ENCODE data around the gene SLC16A13. TPM values are rescaled to one million over a fixed set of nuclear protein-coding genes. Genes with fewer than 3 reads are reported as not detected.
A peak's percentile ranks its signal among the peaks of the same experiment; 100 is the strongest.

Gene SLC16A13
- total and polyA plus RNA-seq, 7 experiments from 2014 or later: 1.8 to 20.9 (median 4.4) TPM

GRCh38 chr17:7070712-7071111 is 34.9 kb downstream of the SLC16A13 start:
- H3K36me3 Mint-ChIP-seq: peaks cover 0 to 20% (median 12%) of the 10 kb centered on the region in 5 donors
- H3K9me3 Mint-ChIP-seq: peaks cover 9 to 31% (median 15%) of the 10 kb centered on the region in 11 donors
- Histone ChIP-seq H3K4me1 (ENCODE audit: control insufficient read depth in 2 of 2, insufficient read depth in 2 of 2, low read length in 2 of 2) (no peaks in the 10 kb centered on the region), H3K9me3 (ENCODE audit: control insufficient read depth in 2 of 3, low read length in 3 of 3) (peaks cover 0 to 8% (median 0%) of the 10 kb centered on the region in 3 experiments), H3K27me3 (ENCODE audit: control insufficient read depth in 2 of 2, insufficient read depth in 2 of 2, low read length in 2 of 2) (no peaks in the 10 kb centered on the region), H3K4me3 (ENCODE audit: low read length) (no peak overlapping the region), H3K27ac (ENCODE audit: low read depth, low read length) (no peak overlapping the region), H3K36me3 (ENCODE audit: control insufficient read depth in 2 of 3, insufficient read depth in 3 of 3, low read length in 3 of 3) (no peaks in the 10 kb centered on the region)
- peaks cover 0 to 17% (median 0%) of the 10 kb centered on the region in 5 donors for H3K27me3 Mint-ChIP-seq
- intact Hi-C loops (cut with micrococcal nuclease): no loop called here
- ATAC-seq (no peak), DNase-seq (no peak)
- no peak overlapping the region for H3K4me3 Mint-ChIP-seq
- ChIA-PET CTCF (no interaction called here), POLR2A (no interaction called here)
- peaks cover 0 to 3% (median 0%) of the 10 kb centered on the region in 7 donors for H3K4me1 Mint-ChIP-seq
- H3K27ac Mint-ChIP-seq: no peak overlapping the region

- ATAC-seq: no peak
- H3K4me1 Mint-ChIP-seq: no peaks in the 10 kb centered on the region
- H3K27me3 Mint-ChIP-seq: peaks cover 0 to 17% (median 0%) of the 10 kb centered on the region in 5 donors
- ChIA-PET CTCF (no interaction called here), POLR2A (no interaction called here)
- H3K27ac Mint-ChIP-seq: no peak overlapping the region
- intact Hi-C loops (cut with micrococcal nuclease): no loop called here
- no peaks in the 10 kb centered on the region for H3K4me1 ChIP-seq (ENCODE audit: control insufficient read depth in 2 of 2, insufficient read depth in 2 of 2, low read length in 2 of 2)
- H3K36me3 Mint-ChIP-seq: peaks cover 0 to 16% (median 10%) of the 10 kb centered on the region in 5 donors
- peaks cover 0 to 8% (median 0%) of the 10 kb centered on the region in 3 experiments for H3K9me3 ChIP-seq (ENCODE audit: control insufficient read depth in 2 of 3, low read length in 3 of 3)
- DNase-seq: no peak
- no peak overlapping the region for H3K27ac ChIP-seq (ENCODE audit: low read depth, low read length)
- H3K9me3 Mint-ChIP-seq: peaks cover 9 to 20% (median 12%) of the 10 kb centered on the region in 11 donors
- no peaks in the 10 kb centered on the region for H3K27me3 ChIP-seq (ENCODE audit: control insufficient read depth in 2 of 2, insufficient read depth in 2 of 2, low read length in 2 of 2)
- H3K36me3 ChIP-seq (ENCODE audit: control insufficient read depth in 2 of 3, insufficient read depth in 3 of 3, low read length in 3 of 3): no peaks in the 10 kb centered on the region
- no peak overlapping the region for H3K4me3 ChIP-seq (ENCODE audit: low read length)
- H3K4me3 Mint-ChIP-seq: no peak overlapping the region
Observed at GRCh38 chr17:7072406-7072805, 36.6 kb downstream of the SLC16A13 start.

GRCh38 chr17:7074931-7075330 is 39.1 kb downstream of the SLC16A13 start:
- ChIA-PET POLR2A (no interaction called here), CTCF (interaction anchor here (1.2 kb wide), 1 partner anchor 62 kb away, joined by 3 read pairs; no protein-coding TSS in a partner anchor)
- DNase-seq (no peak), ATAC-seq (no peak)
- H3K4me1 Mint-ChIP-seq: peaks cover 0 to 6% (median 0%) of the 10 kb centered on the region in 7 donors
- intact Hi-C loops (cut with micrococcal nuclease): no loop called here
- no peak overlapping the region for H3K27ac Mint-ChIP-seq
- H3K9me3 Mint-ChIP-seq: no peaks in the 10 kb centered on the region
- H3K27me3 Mint-ChIP-seq: peaks cover 0 to 15% (median 0%) of the 10 kb centered on the region in 5 donors
- no peaks in the 10 kb centered on the region for H3K27me3 ChIP-seq (ENCODE audit: control insufficient read depth in 2 of 2, insufficient read depth in 2 of 2, low read length in 2 of 2)
- no peak overlapping the region for H3K27ac ChIP-seq (ENCODE audit: low read depth, low read length)
- no peaks in the 10 kb centered on the region for H3K9me3 ChIP-seq (ENCODE audit: control insufficient read depth in 2 of 3, low read length in 3 of 3)
- H3K36me3 ChIP-seq (ENCODE audit: control insufficient read depth in 2 of 3, insufficient read depth in 3 of 3, low read length in 3 of 3): no peaks in the 10 kb centered on the region
- no peaks in the 10 kb centered on the region for H3K4me1 ChIP-seq (ENCODE audit: control insufficient read depth in 2 of 2, insufficient read depth in 2 of 2, low read length in 2 of 2)
- no peak overlapping the region for H3K4me3 Mint-ChIP-seq
- H3K4me3 ChIP-seq (ENCODE audit: low read length): no peak overlapping the region
- H3K36me3 Mint-ChIP-seq: no peaks in the 10 kb centered on the region

GRCh38 chr17:7077911-7078546 is 42.2 kb downstream of the SLC16A13 start:
- H3K36me3 ChIP-seq (ENCODE audit: control insufficient read depth in 2 of 3, insufficient read depth in 3 of 3, low read length in 3 of 3): no peaks in the 10 kb centered on the region
- intact Hi-C loops (cut with micrococcal nuclease): no loop called here
- peaks cover 5 to 10% of the 10 kb centered on the region in 2 donors for H3K4me1 ChIP-seq (ENCODE audit: control insufficient read depth in 2 of 2, insufficient read depth in 2 of 2, low read length in 2 of 2)
- ChIA-PET POLR2A (no interaction called here), CTCF (no interaction called here)
- no peaks in the 10 kb centered on the region for H3K9me3 ChIP-seq (ENCODE audit: control insufficient read depth in 2 of 3, low read length in 3 of 3)
- peak overlapping the region in 1 of 9 donors; percentile 43 for H3K27ac Mint-ChIP-seq
- H3K4me1 Mint-ChIP-seq: peaks cover 5 to 22% (median 18%) of the 10 kb centered on the region in 7 donors
- no peak overlapping the region for H3K4me3 ChIP-seq (ENCODE audit: low read length)
- peaks cover 0 to 2% (median 0%) of the 10 kb centered on the region in 11 donors for H3K9me3 Mint-ChIP-seq
- no peak overlapping the region for H3K27ac ChIP-seq (ENCODE audit: low read depth, low read length)
- H3K4me3 Mint-ChIP-seq: no peak overlapping the region
- no peaks in the 10 kb centered on the region for H3K36me3 Mint-ChIP-seq
- no peak for ATAC-seq
- no peaks in the 10 kb centered on the region for H3K27me3 ChIP-seq (ENCODE audit: control insufficient read depth in 2 of 2, insufficient read depth in 2 of 2, low read length in 2 of 2)
- no peak for DNase-seq
- peaks cover 0 to 15% (median 0%) of the 10 kb centered on the region in 5 donors for H3K27me3 Mint-ChIP-seq

GRCh38 chr17:7078711-7079110 is 42.9 kb downstream of the SLC16A13 start:
- ChIA-PET CTCF (no interaction called here), POLR2A (no interaction called here)
- Mint-ChIP-seq H3K27ac (peak overlapping the region in 1 of 9 donors; percentile 18), H3K9me3 (peaks cover 0 to 2% (median 0%) of the 10 kb centered on the region in 11 donors), H3K4me3 (peak overlapping the region in 1 of 10 donors; percentile 16), H3K27me3 (peaks cover 0 to 17% (median 5%) of the 10 kb centered on the region in 5 donors), H3K36me3 (no peaks in the 10 kb centered on the region), H3K4me1 (peaks cover 5 to 26% (median 22%) of the 10 kb centered on the region in 7 donors)
- H3K4me1 ChIP-seq (ENCODE audit: control insufficient read depth in 2 of 2, insufficient read depth in 2 of 2, low read length in 2 of 2): peaks cover 5 to 10% of the 10 kb centered on the region in 2 donors
- H3K27me3 ChIP-seq (ENCODE audit: control insufficient read depth in 2 of 2, insufficient read depth in 2 of 2, low read length in 2 of 2): no peaks in the 10 kb centered on the region
- H3K27ac ChIP-seq (ENCODE audit: low read depth, low read length): no peak overlapping the region
- H3K9me3 ChIP-seq (ENCODE audit: control insufficient read depth in 2 of 3, low read length in 3 of 3): no peaks in the 10 kb centered on the region
- no peaks in the 10 kb centered on the region for H3K36me3 ChIP-seq (ENCODE audit: control insufficient read depth in 2 of 3, insufficient read depth in 3 of 3, low read length in 3 of 3)
- no peak for ATAC-seq
- intact Hi-C loops (cut with micrococcal nuclease): no loop called here
- DNase-seq: no peak
- H3K4me3 ChIP-seq (ENCODE audit: low read length): no peak overlapping the region

- Mint-ChIP-seq H3K27me3 (peaks cover 0 to 26% (median 6%) of the 10 kb centered on the region in 5 donors), H3K4me3 (no peak within 1 kb of the TSS), H3K9me3 (peaks cover 0 to 2% (median 0%) of the 10 kb centered on the region in 11 donors), H3K27ac (no peak within 1 kb of the TSS), H3K4me1 (peaks cover 10 to 36% (median 30%) of the 10 kb centered on the region in 7 donors), H3K36me3 (no peaks in the 10 kb centered on the region)
- intact Hi-C loops (cut with micrococcal nuclease): no loop called here
- Histone ChIP-seq H3K4me1 (ENCODE audit: control insufficient read depth in 2 of 2, insufficient read depth in 2 of 2, low read length in 2 of 2) (peaks cover 5 to 10% of the 10 kb centered on the region in 2 donors), H3K4me3 (ENCODE audit: low read length) (no peak within 1 kb of the TSS), H3K27me3 (ENCODE audit: control insufficient read depth in 2 of 2, insufficient read depth in 2 of 2, low read length in 2 of 2) (no peaks in the 10 kb centered on the region), H3K9me3 (ENCODE audit: control insufficient read depth in 2 of 3, low read length in 3 of 3) (no peaks in the 10 kb centered on the region), H3K27ac (ENCODE audit: low read depth, low read length) (no peak within 1 kb of the TSS), H3K36me3 (ENCODE audit: control insufficient read depth in 2 of 3, insufficient read depth in 3 of 3, low read length in 3 of 3) (no peaks in the 10 kb centered on the region)
- DNase-seq (no peak), ATAC-seq (peak; percentile 38)
- ChIA-PET POLR2A (no interaction called here), CTCF (no interaction called here)
Observed at GRCh38 chr17:7079581-7080455, 44.0 kb downstream of the SLC16A13 start, which contains the start of gene CLEC10A. TSS of gene CLEC10A (minus strand) at chr17:7080251. CDS start at chr17:7078812, 1,439 bp downstream.

All from naive thymus-derived CD4-positive, alpha-beta T cell (primary cell).